PC-3 (cell line): ENCODE measurements around the gene PNMA1. TPM values are rescaled to one million over a fixed set of nuclear protein-coding genes. Genes with fewer than 3 reads are reported as not detected.

ENCODE experiments used
- ATAC-seq: fragments of 200-7000 bp; cut with Tn5 transposase; 2 replicates; pipeline ENCODE4 v1.9.1; 2020; ENCODE audit warnings: mild to moderate bottlenecking, moderate library complexity
- BruUV-seq: library from RNA; stranded (reverse); fragments of 400-500 nt; replicated peaks from 2 replicates; lab custom pipeline; 2021; lab: Mats Ljungman, UMichigan
- CTCF ChIA-PET: fragments of 300-600 bp; sonication (Branson Sonifier 250); formaldehyde crosslinking; loops from one replicate; lab custom pipeline; 2022; ENCODE audit warnings: antibody characterized with exemption; lab: Charles Lee
- POLR2A ChIA-PET: fragments of 300-600 bp; sonication (Branson Sonifier 250); formaldehyde crosslinking; loops from one replicate; lab custom pipeline; 2022; ENCODE audit warnings: antibody characterized with exemption; ENCODE audit not compliant: unreplicated experiment; lab: Charles Lee
- DNase-seq: peaks from one replicate; pipeline ENCODE4 v3.0.0-alpha.2; 2015
- H2AFZ ChIP-seq: fragments of 300-600 bp; sonication (generic); 2 replicates; pipeline ENCODE4 v1.6.0; 2016; ENCODE audit warnings: antibody characterized with exemption, low read length
- H3F3A ChIP-seq: fragments of 300-600 bp; sonication (generic); one replicate; pipeline ENCODE4 v1.6.0; 2017; ENCODE audit warnings: antibody characterized with exemption, low read length, control low read depth, mild to moderate bottlenecking; ENCODE audit not compliant: unreplicated experiment
- H3K27ac ChIP-seq: fragments of 300-600 bp; sonication (generic); 2 replicates; pipeline ENCODE4 v1.5.1; 2016; ENCODE audit warnings: mild to moderate bottlenecking, low read length
- H3K27me3 ChIP-seq: fragments of 300-600 bp; sonication (generic); 2 replicates; pipeline ENCODE4 v1.6.1; 2016; ENCODE audit warnings: low read length, mixed read lengths
- H3K36me3 ChIP-seq: fragments of 300-600 bp; sonication (generic); 2 replicates; pipeline ENCODE4 v1.6.1; 2016; ENCODE audit warnings: low read depth, mixed run types, low read length, mixed read lengths
- H3K4me1 ChIP-seq: fragments of 300-600 bp; sonication (generic); 2 replicates; pipeline ENCODE4 v1.5.1; 2016; ENCODE audit warnings: low read length; ENCODE audit not compliant: insufficient read depth
- H3K4me2 ChIP-seq: fragments of 300-600 bp; sonication (generic); 2 replicates; pipeline ENCODE4 v1.6.0; 2016; ENCODE audit warnings: low read length
- H3K4me3 ChIP-seq: fragments of 300-600 bp; sonication (generic); 2 replicates; pipeline ENCODE4 v1.5.1; 2016; ENCODE audit warnings: mild to moderate bottlenecking, low read length, mixed read lengths
- H3K79me2 ChIP-seq: fragments of 300-600 bp; sonication (generic); 2 replicates; pipeline ENCODE4 v1.6.1; 2017; ENCODE audit warnings: low read length, mixed read lengths
- H3K9ac ChIP-seq: fragments of 300-600 bp; sonication (generic); 2 replicates; pipeline ENCODE4 v1.6.0; 2016; ENCODE audit warnings: mild to moderate bottlenecking, low read length
- H3K9me2 ChIP-seq: fragments of 300-600 bp; sonication (generic); replicated peaks from 2 replicates; pipeline ENCODE4 v1.6.1; 2016; ENCODE audit warnings: mixed run types, low read length, mixed read lengths
- H3K9me3 ChIP-seq: fragments of 300-600 bp; sonication (generic); 2 replicates; pipeline ENCODE4 v1.6.1; 2016; ENCODE audit warnings: low read length, mixed read lengths
- H4K20me1 ChIP-seq: fragments of 300-600 bp; sonication (generic); 2 replicates; pipeline ENCODE4 v1.6.1; 2016; ENCODE audit warnings: low read length, mixed read lengths
- CTCF ChIP-seq: fragments of 300-600 bp; sonication (generic); conservative IDR thresholded peaks from 2 replicates; pipeline ENCODE4 v1.5.1; 2017; ENCODE audit warnings: antibody characterized with exemption, low read depth, mild to moderate bottlenecking, low read length
- EZH2 ChIP-seq: fragments of 300-600 bp; sonication (generic); IDR thresholded peaks from one replicate; pipeline ENCODE4 v1.6.1; 2017; ENCODE audit warnings: antibody characterized with exemption, mild to moderate bottlenecking, low read length; ENCODE audit not compliant: unreplicated experiment
- EZH2phosphoT487 ChIP-seq: fragments of 300-600 bp; sonication (generic); IDR thresholded peaks from 2 replicates; pipeline ENCODE4 v1.6.1; 2018; ENCODE audit warnings: mild to moderate bottlenecking, antibody characterized with exemption, low read length, borderline replicate concordance
- intact Hi-C: fragments of 100-400 bp; cut with micrococcal nuclease; formaldehyde crosslinking; loops from 2 replicates; pipeline ENCODE4 v1.9.0; 2023
- total RNA-seq: library from RNA; depleted of rRNA; stranded (reverse); fragments of >200 nt; gene quantifications from 2 replicates; pipeline ENCODE4 v1.2.3, GENCODE V29; 2014

Gene PNMA1
- total RNA-seq, 1 experiment from 2014 or later: 30.8 TPM

GRCh38 chr14:73743431-73743931, 29.3 kb upstream of the PNMA1 start:
- no peak overlapping the region for H3K9ac ChIP-seq
- ATAC-seq: no peak
- H3K36me3 ChIP-seq: peaks cover 7% of the 10 kb centered on the region; the same call in 1 of the 2 replicates
- H3F3A ChIP-seq: peaks cover 4% of the 10 kb centered on the region
- peaks cover 45% of the 10 kb centered on the region for H4K20me1 ChIP-seq
- no peaks in the 10 kb centered on the region for H3K9me3 ChIP-seq
- POLR2A ChIA-PET: no interaction called here
- H3K27me3 ChIP-seq: no peaks in the 10 kb centered on the region
- DNase-seq: no peak
- no TSS peak for BruUV-seq
- CTCF ChIA-PET: interaction anchor here (0.6 kb wide), 1 partner anchor 18 kb away, joined by 3 read pairs; no protein-coding TSS in a partner anchor
- H3K27ac ChIP-seq: peak overlapping the region; percentile 92; the same call in 1 of the 2 replicates
- peak overlapping the region; percentile 86 for H3K4me2 ChIP-seq
- no peak overlapping the region for H3K4me3 ChIP-seq
- peaks cover 78% of the 10 kb centered on the region for H3K4me1 ChIP-seq
- peaks cover 97% of the 10 kb centered on the region for H3K79me2 ChIP-seq
- intact Hi-C loops: no loop called here
- no peak overlapping the region for H2AFZ ChIP-seq
- H3K9me2 ChIP-seq: no peaks in the 10 kb centered on the region
- TF ChIP-seq CTCF (no peak), EZH2phosphoT487 (no peak), EZH2 (no peak)

GRCh38 chr14:73742520-73743238, 28.5 kb upstream of the PNMA1 start:
- Histone ChIP-seq H3K27me3 (no peaks in the 10 kb centered on the region), H4K20me1 (peaks cover 37% of the 10 kb centered on the region)

More at GRCh38 chr14:73742520-73743238, 28.5 kb upstream of the PNMA1 start:
- intact Hi-C loops: no loop called here
- Histone ChIP-seq H3K36me3 (peaks cover 10% of the 10 kb centered on the region; the same call in 1 of the 2 replicates), H3K4me3 (no peak overlapping the region), H3K27ac (peak overlapping the region; percentile 92), H3K9ac (peak overlapping the region; percentile 72; the same call in 1 of the 2 replicates), H3K9me2 (no peaks in the 10 kb centered on the region), H3K9me3 (no peaks in the 10 kb centered on the region), H3K4me2 (peak overlapping the region; percentile 86), H3K79me2 (peaks cover 97% of the 10 kb centered on the region), H2AFZ (no peak overlapping the region), H3F3A (peaks cover 4% of the 10 kb centered on the region), H3K4me1 (peaks cover 78% of the 10 kb centered on the region)
- TF ChIP-seq CTCF: no peak
- no peak for TF ChIP-seq EZH2
- no peak for TF ChIP-seq EZH2phosphoT487
- ChIA-PET CTCF (interaction anchor here (0.6 kb wide), 2 partner anchors 16 to 17 kb away, joined by 3 to 6 read pairs; no protein-coding TSS in a partner anchor), POLR2A (interaction anchor here (0.6 kb wide), 1 partner anchor 80 kb away, joined by 3 read pairs; no protein-coding TSS in a partner anchor)
- ATAC-seq (no peak), DNase-seq (no peak)
- no TSS peak for BruUV-seq
